ENCODE measurements around the gene LRP1. TPM values are rescaled to one million over a fixed set of nuclear protein-coding genes. Genes with fewer than 3 reads are reported as not detected.
A peak's percentile ranks its signal among the peaks of the same experiment; 100 is the strongest.

The LRP1 gene
- total RNA-seq, 1 donor from 2014 or later = 253 TPM

DNA sequence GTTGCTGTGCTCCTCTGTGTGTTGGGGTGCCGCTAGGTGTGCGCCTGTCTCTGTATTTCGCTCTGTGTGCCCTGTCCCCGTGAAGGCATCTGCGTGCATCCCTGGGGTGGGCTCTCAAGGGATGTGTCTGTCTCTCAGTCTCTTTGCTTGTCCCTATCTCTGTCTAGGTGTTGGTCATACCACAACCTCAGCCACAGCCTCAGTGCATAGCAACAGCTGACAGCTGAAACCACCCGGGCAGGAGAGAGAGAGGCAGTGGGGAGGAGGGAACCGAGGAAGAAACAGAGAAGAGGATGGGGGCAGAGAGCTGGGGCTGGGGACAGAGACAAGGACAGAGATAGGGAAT, 87.4 kb downstream of the LRP1 start:
- H3K27ac Mint-ChIP-seq = no peak overlapping the region
- DNase-seq (ENCODE audit: low spot score in 2 of 2, unreplicated experiment in 2 of 2) = no peak
- H3K4me3 Mint-ChIP-seq = peak overlapping the region; percentile 59
- H3K36me3 Mint-ChIP-seq = no peaks in the 10 kb centered on the region
- no peaks in the 10 kb centered on the region for H3K9me3 Mint-ChIP-seq
- H3K27me3 Mint-ChIP-seq (ENCODE audit: low read depth) = peaks cover 59% of the 10 kb centered on the region
- peaks cover 58% of the 10 kb centered on the region for H3K4me1 Mint-ChIP-seq
- TF ChIP-seq, protein P1, sequence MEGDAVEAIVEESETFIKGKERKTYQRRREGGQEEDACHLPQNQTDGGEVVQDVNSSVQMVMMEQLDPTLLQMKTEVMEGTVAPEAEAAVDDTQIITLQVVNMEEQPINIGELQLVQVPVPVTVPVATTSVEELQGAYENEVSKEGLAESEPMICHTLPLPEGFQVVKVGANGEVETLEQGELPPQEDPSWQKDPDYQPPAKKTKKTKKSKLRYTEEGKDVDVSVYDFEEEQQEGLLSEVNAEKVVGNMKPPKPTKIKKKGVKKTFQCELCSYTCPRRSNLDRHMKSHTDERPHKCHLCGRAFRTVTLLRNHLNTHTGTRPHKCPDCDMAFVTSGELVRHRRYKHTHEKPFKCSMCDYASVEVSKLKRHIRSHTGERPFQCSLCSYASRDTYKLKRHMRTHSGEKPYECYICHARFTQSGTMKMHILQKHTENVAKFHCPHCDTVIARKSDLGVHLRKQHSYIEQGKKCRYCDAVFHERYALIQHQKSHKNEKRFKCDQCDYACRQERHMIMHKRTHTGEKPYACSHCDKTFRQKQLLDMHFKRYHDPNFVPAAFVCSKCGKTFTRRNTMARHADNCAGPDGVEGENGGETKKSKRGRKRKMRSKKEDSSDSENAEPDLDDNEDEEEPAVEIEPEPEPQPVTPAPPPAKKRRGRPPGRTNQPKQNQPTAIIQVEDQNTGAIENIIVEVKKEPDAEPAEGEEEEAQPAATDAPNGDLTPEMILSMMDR (IDR thresholded peaks at IDR 0.05; ENCODE audit: unreplicated experiment) = no peak

DNA sequence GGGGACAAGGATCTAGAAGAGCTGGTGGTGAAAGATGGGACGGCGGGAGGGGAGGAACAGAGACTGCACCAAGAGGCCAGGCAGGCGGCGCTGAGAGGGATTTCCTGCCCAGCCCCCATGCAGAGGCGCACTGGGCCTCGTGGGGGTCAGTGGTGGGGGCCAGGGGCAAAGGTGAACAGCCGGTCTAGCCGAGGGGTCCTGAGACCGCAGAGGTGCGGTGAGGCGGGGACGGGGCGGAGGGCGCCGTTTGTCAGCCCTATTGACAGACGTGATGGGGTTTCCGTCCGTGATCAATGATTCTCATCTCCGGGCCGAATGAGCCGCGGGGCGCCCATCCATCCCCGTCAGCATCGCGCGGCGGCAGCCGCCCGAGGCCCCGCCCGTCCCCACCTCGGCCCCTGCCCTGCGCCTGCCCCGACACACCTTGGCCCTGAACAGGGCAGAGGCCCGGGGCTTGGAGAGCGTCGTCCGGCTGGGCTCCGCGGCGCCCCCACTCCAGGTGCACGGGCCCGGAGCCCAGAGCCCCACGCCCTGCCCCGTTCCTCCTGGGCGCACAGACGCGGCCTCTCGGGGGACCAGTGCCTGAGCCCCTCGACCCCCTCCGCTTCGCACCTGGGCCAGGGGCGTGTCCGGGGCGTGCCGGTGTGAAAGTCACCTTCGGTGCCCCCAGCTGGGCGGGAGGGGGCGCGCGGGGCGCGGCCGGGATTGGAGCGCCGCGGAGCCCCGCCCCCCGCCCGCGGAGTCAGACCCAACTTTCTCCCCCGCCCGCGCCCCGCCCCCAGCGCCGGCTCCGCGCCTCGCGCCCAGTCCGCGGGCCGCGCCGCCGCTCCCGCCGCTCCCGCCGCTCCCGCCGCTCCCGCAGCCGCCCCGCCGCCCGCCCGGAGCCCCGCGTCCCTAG, 88.0 kb downstream of the LRP1 start, which contains the start of gene NXPH4:
NXPH4 (plus strand) TSS at position 781 of the 898 bp plus-strand sequence. CDS start 176 bp downstream, outside the sequence.
- peaks cover 64% of the 10 kb centered on the region for H3K4me1 Mint-ChIP-seq
- peak within 1 kb of the TSS; percentile 75 for H3K27ac Mint-ChIP-seq
- no peak for DNase-seq (ENCODE audit: low spot score in 2 of 2, unreplicated experiment in 2 of 2)
- peaks cover 65% of the 10 kb centered on the region for H3K27me3 Mint-ChIP-seq (ENCODE audit: low read depth)
- peak within 1 kb of the TSS; percentile 81 for H3K4me3 Mint-ChIP-seq
- no peaks in the 10 kb centered on the region for H3K36me3 Mint-ChIP-seq
- TF ChIP-seq, protein P1 (IDR thresholded peaks at IDR 0.05; ENCODE audit: unreplicated experiment) = no peak
- no peaks in the 10 kb centered on the region for H3K9me3 Mint-ChIP-seq

DNA sequence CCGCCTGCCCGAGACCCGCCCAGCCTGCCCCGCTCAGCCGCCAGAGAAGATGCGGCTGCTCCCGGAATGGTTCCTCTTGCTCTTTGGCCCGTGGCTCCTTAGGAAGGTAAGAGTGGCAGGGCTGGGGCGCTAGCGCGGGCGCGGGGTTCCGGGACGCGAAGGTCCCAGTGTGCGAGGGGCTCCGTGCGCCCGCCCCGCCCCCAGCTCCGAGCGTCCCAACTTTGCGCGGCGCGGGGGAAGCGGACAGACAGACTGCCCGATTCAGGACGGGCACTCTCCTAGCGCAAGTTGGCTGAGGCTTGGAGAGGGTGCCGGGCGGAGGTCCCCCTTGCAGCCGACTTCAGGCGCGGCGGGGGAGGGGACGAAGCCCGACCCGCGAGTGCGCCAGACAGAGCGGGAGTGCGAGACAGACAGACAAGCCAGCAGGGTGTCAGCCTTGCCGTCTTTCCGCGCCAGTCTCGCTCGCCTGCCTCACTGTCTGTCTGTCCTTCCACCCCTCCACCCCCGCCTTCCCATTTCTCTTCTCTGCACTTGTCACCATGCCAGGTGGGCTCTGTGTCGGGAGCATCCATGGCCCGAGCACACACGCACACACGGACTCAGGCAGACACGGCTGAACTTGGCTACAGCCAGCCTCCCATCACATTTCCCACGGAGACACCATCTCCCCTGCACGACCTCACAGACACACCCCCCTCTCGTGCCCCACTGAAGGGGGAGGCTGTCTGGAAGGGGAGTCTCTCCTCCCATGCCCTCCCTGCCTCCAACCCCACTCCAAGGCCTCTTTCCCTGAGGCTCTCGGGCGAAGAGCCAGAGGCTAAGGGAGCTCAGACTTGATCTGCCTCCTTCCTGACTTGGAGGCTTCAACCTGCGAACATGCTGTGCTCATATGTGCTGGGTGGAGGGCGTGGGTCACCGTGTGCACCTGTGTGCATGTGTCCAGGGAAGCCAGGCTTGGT, 88.9 kb downstream of the LRP1 start:
- H3K4me3 Mint-ChIP-seq = peak overlapping the region; percentile 81
- no peaks in the 10 kb centered on the region for H3K36me3 Mint-ChIP-seq
- peaks cover 74% of the 10 kb centered on the region for H3K27me3 Mint-ChIP-seq (ENCODE audit: low read depth)
- H3K9me3 Mint-ChIP-seq = no peaks in the 10 kb centered on the region
- H3K27ac Mint-ChIP-seq = peak overlapping the region; percentile 75
- TF ChIP-seq, protein P1 (IDR thresholded peaks at IDR 0.05; ENCODE audit: unreplicated experiment) = no peak
- peaks cover 71% of the 10 kb centered on the region for H3K4me1 Mint-ChIP-seq
- DNase-seq (ENCODE audit: low spot score in 2 of 2, unreplicated experiment in 2 of 2) = no peak

DNA sequence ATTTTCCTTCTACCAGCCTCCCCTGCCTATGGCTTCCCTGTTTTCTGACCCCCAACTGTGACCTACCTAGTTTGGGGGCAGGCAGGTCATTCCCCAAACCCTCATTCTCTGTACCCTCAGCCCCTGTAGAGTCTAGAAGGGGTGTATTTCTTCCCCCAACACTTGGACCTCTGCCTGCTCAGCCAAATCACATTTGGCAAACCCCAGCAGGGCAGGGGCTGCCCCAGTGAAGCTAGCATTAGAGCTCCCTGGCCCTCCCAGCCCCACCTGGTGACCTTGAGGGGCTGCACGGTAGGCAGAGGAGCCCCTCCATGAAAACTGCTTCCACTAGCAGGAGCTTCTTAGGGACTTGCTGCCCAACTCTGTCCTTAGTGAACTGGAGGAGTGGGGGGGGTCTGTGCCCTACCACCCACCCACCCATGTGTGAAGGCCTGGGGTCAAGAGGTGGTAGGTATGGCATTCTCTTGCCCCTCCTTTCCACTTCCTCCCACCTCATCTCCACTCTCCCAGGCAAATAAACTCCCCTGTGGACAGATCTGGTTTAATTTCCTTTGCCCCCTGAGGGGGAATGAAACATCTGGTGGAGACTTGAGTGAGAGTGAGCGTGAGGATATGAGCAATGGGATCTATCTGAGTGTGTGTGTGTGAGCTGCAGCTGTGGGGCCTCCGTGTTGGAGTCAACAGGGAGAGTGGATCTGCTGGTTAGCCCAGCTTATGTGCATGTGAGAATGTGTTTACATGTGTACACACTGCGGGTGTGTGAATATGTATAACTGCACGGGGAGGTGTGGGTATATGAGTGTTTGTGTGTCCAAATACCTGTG, 90.0 kb downstream of the LRP1 start:
- TF ChIP-seq, protein P1 (IDR thresholded peaks at IDR 0.05; ENCODE audit: unreplicated experiment) = no peak
- H3K4me3 Mint-ChIP-seq = peak overlapping the region; percentile 20
- H3K9me3 Mint-ChIP-seq = no peaks in the 10 kb centered on the region
- no peak overlapping the region for H3K27ac Mint-ChIP-seq
- H3K27me3 Mint-ChIP-seq (ENCODE audit: low read depth) = peaks cover 85% of the 10 kb centered on the region
- peaks cover 76% of the 10 kb centered on the region for H3K4me1 Mint-ChIP-seq
- H3K36me3 Mint-ChIP-seq = no peaks in the 10 kb centered on the region
- no peak for DNase-seq (ENCODE audit: low spot score in 2 of 2, unreplicated experiment in 2 of 2)
